GM12878 (cell line): ENCODE results near the gene COX6A2. TPM values are rescaled to one million over a fixed set of nuclear protein-coding genes. Genes with fewer than 3 reads are reported as not detected.
A peak's percentile ranks its signal among the peaks of the same experiment; 100 is the strongest.

Experiments
- BACH1 ChIP-seq: fragments of 450-650 bp; IDR thresholded peaks from 2 replicates; pipeline ENCODE4 v1.6.1; 2017; ENCODE audit warnings: mild to moderate bottlenecking, borderline replicate concordance
- CBFB ChIP-seq: IDR thresholded peaks from 2 replicates; pipeline ENCODE4 v1.6.1; 2016; ENCODE audit warnings: antibody characterized with exemption, low read depth
- CBX5 ChIP-seq: sonication (generic); IDR thresholded peaks from 2 replicates; pipeline ENCODE4 v1.6.1; 2016; ENCODE audit warnings: low read depth, moderate library complexity, mild to moderate bottlenecking, inconsistent platforms
- CHD1 ChIP-seq: IDR thresholded peaks from 2 replicates; pipeline ENCODE4 v1.6.1; 2012; ENCODE audit warnings: low read depth, low read length, improper control_type of control experiment
- CHD4 ChIP-seq: fragments of 200-600 bp; sonication (generic); IDR thresholded peaks from 2 replicates; pipeline ENCODE4 v1.6.1; 2016; ENCODE audit warnings: mild to moderate bottlenecking
- CREB1 ChIP-seq: IDR thresholded peaks from 2 replicates; pipeline ENCODE4 v1.6.1; 2012; ENCODE audit warnings: low read depth, mild to moderate bottlenecking, inconsistent platforms
- CREM ChIP-seq: IDR thresholded peaks from 2 replicates; pipeline ENCODE4 v1.6.1; 2014; ENCODE audit warnings: antibody characterized with exemption, low read depth
- CTCF ChIP-seq, 3 experiments: IDR thresholded peaks in 2 of 3; conservative IDR thresholded peaks in 1 of 3; 2 replicates each; pipeline ENCODE4 v1.5.1; 2011; ENCODE audit warnings: low read depth in 3 of 3, low read length in 3 of 3, mild to moderate bottlenecking in 3 of 3, control low read depth in 2 of 3, moderate library complexity in 2 of 3, inconsistent platforms in 1 of 3, mixed read lengths in 1 of 3; ENCODE audit not compliant: control insufficient read depth in 2 of 3, insufficient read depth in 1 of 3; ENCODE audit errors: extremely low read depth in 1 of 3
- E4F1 ChIP-seq: fragments of 450-650 bp; IDR thresholded peaks from 2 replicates; pipeline ENCODE4 v1.6.1; 2018; ENCODE audit warnings: borderline replicate concordance, mild to moderate bottlenecking; ENCODE audit not compliant: partially characterized antibody
- EGR1 ChIP-seq, 2 experiments: IDR thresholded peaks; 1 replicate in 1 of 2; 2 replicates in 1 of 2; pipeline ENCODE4 v1.6.1; 2011 to 2012; ENCODE audit warnings: low read depth in 2 of 2, low read length in 2 of 2, borderline replicate concordance in 1 of 2, mild to moderate bottlenecking in 1 of 2, moderate library complexity in 1 of 2
- ELK1 ChIP-seq: IDR thresholded peaks from 2 replicates; pipeline ENCODE4 v1.6.1; 2012; ENCODE audit warnings: low read depth, low read length, improper control_type of control experiment
- IRF5 ChIP-seq: fragments of 450-650 bp; IDR thresholded peaks from 2 replicates; pipeline ENCODE4 v1.6.1; 2017; ENCODE audit warnings: borderline replicate concordance
- NR2C2 ChIP-seq: IDR thresholded peaks from 2 replicates; pipeline ENCODE4 v1.6.1; 2011; ENCODE audit warnings: borderline replicate concordance, low read depth; ENCODE audit not compliant: control insufficient read depth, insufficient read length
- NRF1 ChIP-seq: conservative IDR thresholded peaks from 2 replicates; pipeline ENCODE4 v1.6.1; 2011; ENCODE audit warnings: mild to moderate bottlenecking, low read depth, low read length, improper control_type of control experiment
- POLR2AphosphoS2 ChIP-seq: IDR thresholded peaks from 2 replicates; pipeline ENCODE4 v1.6.1; 2011; ENCODE audit warnings: low read depth, mild to moderate bottlenecking, low read length, improper control_type of control experiment, moderate library complexity
- RAD21 ChIP-seq: IDR thresholded peaks from 2 replicates; pipeline ENCODE4 v1.6.1; 2011; ENCODE audit warnings: mild to moderate bottlenecking, low read depth, low read length, moderate library complexity; ENCODE audit not compliant: insufficient read depth
- RAD51 ChIP-seq: fragments of 450-650 bp; IDR thresholded peaks from 2 replicates; pipeline ENCODE4 v1.6.1; 2016; ENCODE audit warnings: moderate library complexity, mild to moderate bottlenecking, inconsistent platforms
- RB1 ChIP-seq: fragments of 450-650 bp; formaldehyde crosslinking; IDR thresholded peaks from 2 replicates; pipeline ENCODE4 v1.6.1; 2017; ENCODE audit warnings: mild to moderate bottlenecking, borderline replicate concordance
- RBBP5 ChIP-seq: fragments of 200-600 bp; sonication (generic); conservative IDR thresholded peaks from 2 replicates; pipeline ENCODE4 v1.6.1; 2016
- RCOR1 ChIP-seq: conservative IDR thresholded peaks from 2 replicates; pipeline ENCODE4 v1.6.1; 2012; ENCODE audit warnings: low read depth, low read length, improper control_type of control experiment
- RELA ChIP-seq: fragments of 450-650 bp; IDR thresholded peaks from 2 replicates; pipeline ENCODE4 v1.8.0; 2014; ENCODE audit warnings: borderline replicate concordance; ENCODE audit not compliant: partially characterized antibody
- TCF12 ChIP-seq: IDR thresholded peaks from 2 replicates; pipeline ENCODE4 v1.6.1; 2011; ENCODE audit warnings: low read depth, mild to moderate bottlenecking, low read length
- ZNF217 ChIP-seq: fragments of 450-650 bp; IDR thresholded peaks from 2 replicates; pipeline ENCODE4 v1.6.1; 2017; ENCODE audit warnings: antibody characterized with exemption, mild to moderate bottlenecking
- ZNF24 ChIP-seq: fragments of 450-650 bp; IDR thresholded peaks from 2 replicates; pipeline ENCODE4 v1.6.1; 2017; ENCODE audit warnings: antibody characterized with exemption, mild to moderate bottlenecking
- ZNF622 ChIP-seq: fragments of 450-650 bp; IDR thresholded peaks from 2 replicates; pipeline ENCODE4 v1.6.1; 2017; ENCODE audit warnings: mild to moderate bottlenecking, inconsistent platforms
- polyA plus RNA-seq, 11 experiments: library from polyadenylated mRNA; depleted of rRNA in 4 of 11; unstranded in 6 of 11; stranded (reverse) in 5 of 11; fragments of >200 nt; fragmentation: Nextera tagmentation in 4 of 11; fragmentation: Illumina TruSeq in 1 of 11; extraction: Ambion mirVana in 4 of 11; extraction: Trizol in 1 of 11; gene quantifications; 1 replicate in 1 of 11; 2 replicates in 10 of 11; pipeline versions ENCODE4 v1.2.1 to v1.2.3, GENCODE V29; 2011 to 2016; ENCODE audit warnings: inconsistent platforms in 2 of 11, missing spikeins in 2 of 11, low read depth in 1 of 11
- total RNA-seq, 4 experiments: library from RNA; depleted of rRNA in 3 of 4; stranded (reverse); fragments of >200 nt in 3 of 4; fragmentation: Illumina TruSeq in 1 of 4; extraction: Trizol in 1 of 4; gene quantifications; 2 replicates each; pipeline versions ENCODE4 v1.2.1 to v1.2.3, GENCODE V29; 2013 to 2021

The COX6A2 gene
- total and polyA plus RNA-seq, 10 of the 15 experiments (the other 5 are each of a cell fraction or from before 2014, with no cell fraction given), result not detected

- TF ChIP-seq RELA, result peak; percentile 29
- TF ChIP-seq CHD1, result 0 out of 2 replicates have a peak, but pooled peaks have one; percentile 54
- TF ChIP-seq CBX5, result no peak
- peak; percentile 74 for TF ChIP-seq CREM
- no peak for TF ChIP-seq TCF12
- 0 out of 2 replicates have a peak, but pooled peaks have one; percentile 56 for TF ChIP-seq BACH1
- TF ChIP-seq ZNF217, result no peak
- no peak; a peak in 1 of 3 replicates for TF ChIP-seq EGR1 (IDR thresholded peaks at IDR 0.05; ENCODE audit: borderline replicate concordance in 1 of 2, low read depth in 2 of 2, low read length in 2 of 2)
- no peak for TF ChIP-seq RBBP5
- no peak for TF ChIP-seq ELK1
- TF ChIP-seq RAD21, result no peak
- no peak for TF ChIP-seq RB1
- no peak for TF ChIP-seq RCOR1
- no peak for TF ChIP-seq NR2C2
- TF ChIP-seq CBFB, result no peak
- peak; percentile 63; the same call in 1 of the 2 replicates for TF ChIP-seq POLR2AphosphoS2
- TF ChIP-seq ZNF24, result no peak
- TF ChIP-seq CHD4, result no peak
- TF ChIP-seq IRF5, result no peak
- TF ChIP-seq CTCF (IDR thresholded peaks at IDR 0.05 in 2 of 3, conservative IDR thresholded peaks at IDR 0.05 in 1 of 3; ENCODE audit: control insufficient read depth in 2 of 3, extremely low read depth in 1 of 3, insufficient read depth in 1 of 3, low read depth in 3 of 3, low read length in 3 of 3), result no peak
- peak; percentile 92 for TF ChIP-seq NRF1
- no peak for TF ChIP-seq CREB1
- peak; percentile 17 for TF ChIP-seq E4F1
- no peak for TF ChIP-seq RAD51
- TF ChIP-seq ZNF622, result no peak
These were observed 31.8 kb upstream of the COX6A2 start (continued) for GRCh38 chr16:31459687-31460581.
